Suprapubic skin (tissue), 3 donors: ENCODE data around the gene NEU2.
"Not testable (repeated sequence)": the region's sequence is repeated elsewhere in the genome, so short reads cannot be mapped to it uniquely, and the experiment has no call there.

Experiments used
- CTCF ChIP-seq, 2 donors: fragments of 200-600 bp in 1 of 2; fragments of 450-650 bp in 1 of 2; sonication (generic) in 1 of 2; IDR thresholded peaks; one replicate each; pipeline ENCODE4 v1.5.1; 2016 to 2019; ENCODE audit warnings: antibody characterized with exemption in 2 of 2, mild to moderate bottlenecking in 1 of 2, moderate library complexity in 1 of 2
- POLR2AphosphoS5 ChIP-seq, 3 donors: sonication (generic); formaldehyde crosslinking; IDR thresholded peaks; one replicate each; pipeline ENCODE4 v1.6.1; 2017; ENCODE audit warnings: antibody characterized with exemption in 3 of 3

GRCh38 chr2:233019610-233020009 is 12.9 kb upstream of the NEU2 start:
- TF ChIP-seq CTCF, POLR2AphosphoS5 (IDR thresholded peaks at IDR 0.05): not testable (repeated sequence)
